ENCODE measurements around the gene AGBL4.

The AGBL4 gene

GRCh38 chr1:48681476-48682305 is 1342.1 kb downstream of the AGBL4 start:
- DNase-seq (ENCODE audit: low read depth): no peak

DNA sequence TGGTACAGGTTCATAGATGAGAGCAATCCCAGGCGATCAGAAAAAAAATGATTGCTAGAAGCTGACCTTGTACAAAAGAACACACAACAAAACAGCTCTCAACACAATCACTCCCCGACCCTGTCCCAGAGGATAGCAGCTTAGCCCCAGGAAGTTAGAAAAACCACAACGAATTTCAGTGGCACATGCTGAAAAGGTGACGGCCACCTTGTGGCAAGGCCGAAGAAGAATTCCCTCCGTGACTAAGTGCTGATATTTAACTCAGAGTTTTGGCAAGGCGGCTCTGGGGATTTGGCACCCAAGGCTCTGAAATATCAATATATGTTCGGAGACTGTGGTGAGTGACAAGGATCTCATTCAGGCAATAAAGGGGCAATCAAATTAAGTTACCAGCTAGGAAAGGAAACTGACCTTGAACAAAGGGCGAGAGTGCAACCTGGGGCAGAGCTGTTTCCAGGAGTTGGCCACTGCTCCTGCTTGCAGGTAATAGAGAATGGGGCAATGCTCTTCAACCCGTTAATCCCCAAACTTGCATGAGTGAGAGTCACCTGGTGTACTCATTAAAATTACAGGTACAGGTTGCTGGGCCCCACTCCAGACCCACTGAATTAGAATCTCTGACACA is 1343.2 kb downstream of the AGBL4 start:
- no peak for DNase-seq (ENCODE audit: low read depth)

DNA sequence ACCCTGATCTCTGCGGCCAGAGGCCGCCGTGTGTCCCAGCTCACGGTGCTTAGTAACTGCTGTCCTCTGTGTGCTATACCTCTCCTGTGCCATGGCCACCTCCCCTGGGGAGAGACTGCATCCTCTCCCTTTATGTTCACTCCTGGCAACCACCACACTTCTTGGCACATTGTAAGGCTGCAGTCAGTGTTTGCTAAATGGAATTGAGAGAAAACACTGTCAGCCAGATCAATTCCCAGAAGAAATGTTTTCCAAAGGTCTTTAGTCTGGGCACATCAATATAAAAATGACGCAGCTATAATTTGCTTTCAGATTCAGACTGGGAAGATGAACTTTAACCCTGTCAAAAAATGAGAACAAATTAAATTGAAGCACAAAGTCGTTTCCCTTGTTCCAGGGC is 1343.9 kb downstream of the AGBL4 start:
- DNase-seq (ENCODE audit: low read depth): no peak

- DNase-seq (ENCODE audit: low read depth): no peak
These were observed 1344.8 kb downstream of the AGBL4 start for GRCh38 chr1:48678710-48679505.

- peak; percentile 53 for DNase-seq (ENCODE audit: low read depth)
These were observed 1346.2 kb downstream of the AGBL4 start for GRCh38 chr1:48677306-48678287.

GRCh38 chr1:48676822-48677221 is 1346.9 kb downstream of the AGBL4 start:
- no peak for DNase-seq (ENCODE audit: low read depth)

- DNase-seq (ENCODE audit: low read depth): no peak
These were observed 1347.4 kb downstream of the AGBL4 start for GRCh38 chr1:48676376-48676775.

DNA sequence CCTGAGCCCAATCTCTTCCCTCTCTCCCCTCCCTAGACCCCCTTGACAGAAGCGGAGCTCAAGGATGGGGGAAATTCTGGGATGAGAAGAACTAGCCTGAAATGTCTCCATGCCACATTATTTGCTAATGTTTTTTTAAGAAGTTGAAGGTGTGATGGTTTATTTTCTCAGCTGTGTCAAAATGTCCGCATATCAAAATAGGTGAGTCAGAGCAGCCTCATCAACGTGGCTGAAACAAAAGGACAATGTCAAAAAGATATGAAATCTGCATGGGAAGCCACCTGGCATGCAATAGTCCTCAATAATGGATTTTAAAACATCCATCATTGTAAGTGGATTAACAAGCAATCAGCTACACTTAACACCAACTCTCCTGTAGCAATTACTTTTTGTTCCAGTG is 1348.5 kb downstream of the AGBL4 start:
- no peak for DNase-seq (ENCODE audit: low read depth)

DNA sequence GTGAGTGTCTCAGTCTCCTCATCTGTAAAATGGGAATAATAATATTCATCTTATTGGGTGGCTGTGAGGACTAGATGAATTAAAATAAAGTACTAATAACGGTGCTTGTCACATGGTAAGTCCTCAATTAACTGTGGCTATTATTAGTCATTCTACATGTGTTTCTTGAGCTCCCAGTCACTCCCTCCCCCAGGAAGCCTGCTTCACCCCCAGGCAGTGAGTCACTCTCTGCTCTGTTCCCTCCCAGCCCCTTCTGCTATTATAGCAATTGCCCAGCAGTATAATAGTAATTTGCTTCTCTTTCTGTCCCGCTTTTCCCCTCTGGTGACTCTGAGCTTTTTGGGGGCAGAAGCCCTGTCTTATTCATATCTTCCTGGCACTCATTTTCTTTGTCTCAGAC is 1349.1 kb downstream of the AGBL4 start:
- DNase-seq (ENCODE audit: low read depth): peak; percentile 39

DNA sequence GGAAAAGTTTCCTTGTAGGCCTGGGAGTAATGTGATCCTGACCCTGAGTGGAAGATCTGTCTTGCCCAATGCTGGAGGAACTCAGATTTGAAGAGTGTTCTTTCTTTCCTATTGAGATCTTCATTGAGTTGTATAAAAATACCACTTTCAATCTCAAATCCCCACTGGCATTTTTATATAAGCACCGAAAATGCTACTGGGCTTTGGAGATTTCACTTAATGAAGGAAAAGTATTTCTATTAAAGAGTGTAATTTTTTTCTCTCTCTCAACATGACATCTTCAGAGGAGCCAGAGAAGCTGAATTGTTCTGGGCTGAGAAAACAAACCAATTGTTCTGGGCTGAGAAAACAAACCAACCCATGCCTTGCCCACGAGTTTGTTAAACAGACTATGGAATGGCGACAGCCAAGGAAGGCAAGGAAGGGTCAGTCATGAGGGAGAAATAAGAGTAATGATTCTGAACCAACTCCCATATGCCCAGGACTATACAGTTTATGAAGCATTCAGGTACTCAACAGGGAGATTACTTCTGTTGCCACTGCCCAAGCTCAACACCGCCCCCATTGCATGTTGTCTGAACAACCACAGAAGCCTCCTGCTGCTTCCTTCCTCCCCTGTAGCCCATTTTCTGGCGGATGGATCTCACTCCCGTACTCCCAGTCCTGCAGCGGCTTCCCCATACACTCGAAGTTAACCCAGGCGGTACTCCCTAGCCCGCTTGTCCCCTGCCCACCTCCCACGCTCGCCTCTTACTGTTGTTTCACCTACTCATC is 1350.2 kb downstream of the AGBL4 start:
- no peak for DNase-seq (ENCODE audit: low read depth)

GRCh38 chr1:48671578-48671977 is 1352.2 kb downstream of the AGBL4 start:
- no peak for DNase-seq (ENCODE audit: low read depth)

GRCh38 chr1:48670234-48671020 is 1353.3 kb downstream of the AGBL4 start:
- DNase-seq (ENCODE audit: low read depth): no peak

GRCh38 chr1:48668339-48668738 is 1355.4 kb downstream of the AGBL4 start:
- DNase-seq (ENCODE audit: low read depth): no peak

GRCh38 chr1:48667782-48668181 is 1356.0 kb downstream of the AGBL4 start:
- no peak for DNase-seq (ENCODE audit: low read depth)

GRCh38 chr1:48665708-48666407 is 1357.9 kb downstream of the AGBL4 start:
- DNase-seq (ENCODE audit: low read depth): no peak

GRCh38 chr1:48661726-48662463 is 1361.9 kb downstream of the AGBL4 start:
- DNase-seq (ENCODE audit: low read depth): no peak

GRCh38 chr1:48659801-48660200 is 1364.0 kb downstream of the AGBL4 start:
- no peak for DNase-seq (ENCODE audit: low read depth)

- DNase-seq (ENCODE audit: low read depth): no peak
These were observed 1366.3 kb downstream of the AGBL4 start for GRCh38 chr1:48657413-48657812.
